Dedifferentiated amniotic fluid mesenchymal stem cell (primary cell): Measurements from ENCODE around the gene CCL18.
"Not testable (repeated sequence)": the region's sequence is repeated elsewhere in the genome, so short reads cannot be mapped to it uniquely, and the experiment has no call there.

ENCODE experiments used
- DNase-seq: peaks from one replicate; pipeline ENCODE4 v3.0.0-alpha.2; 2016; ENCODE audit errors: extremely low spot score

CCL18 gene

GRCh38 chr17:36063786-36064541 lies at the start of gene CCL18:
TSS of gene CCL18 (plus strand) at chr17:36064272. CDS start at chr17:36064343, 71 bp downstream.
- no peak for DNase-seq

- no peak for DNase-seq
Observed at GRCh38 chr17:36014946-36015345, 49.1 kb upstream of the CCL18 start.

- not testable (repeated sequence) for DNase-seq
Observed at GRCh38 chr17:36015895-36016294, 48.2 kb upstream of the CCL18 start.

- DNase-seq = no peak
Observed at GRCh38 chr17:36016555-36016954, 47.5 kb upstream of the CCL18 start.

- no peak for DNase-seq
Observed at GRCh38 chr17:36017799-36018198, 46.3 kb upstream of the CCL18 start, which contains the start of gene CCL23. TSS of gene CCL23 (minus strand) at chr17:36017972. CDS start at chr17:36017897, 75 bp downstream.

- DNase-seq = no peak
Observed at GRCh38 chr17:36019423-36019822, 44.6 kb upstream of the CCL18 start.

- DNase-seq = no peak
Observed at GRCh38 chr17:36024106-36024869, 39.8 kb upstream of the CCL18 start.

GRCh38 chr17:36027761-36028160 lies 36.3 kb upstream of the CCL18 start:
- no peak for DNase-seq

GRCh38 chr17:36030956-36031355 lies 33.1 kb upstream of the CCL18 start:
- no peak for DNase-seq

- DNase-seq = no peak
Observed at GRCh38 chr17:36034127-36034526, 29.9 kb upstream of the CCL18 start.

- no peak for DNase-seq
Observed at GRCh38 chr17:36036235-36036634, 27.8 kb upstream of the CCL18 start.

GRCh38 chr17:36048066-36048465 lies 16.0 kb upstream of the CCL18 start:
- DNase-seq = no peak

- no peak for DNase-seq
Observed at GRCh38 chr17:36049643-36050042, 14.4 kb upstream of the CCL18 start.

- DNase-seq = no peak
Observed at GRCh38 chr17:36055171-36055570, 8.9 kb upstream of the CCL18 start.

GRCh38 chr17:36055921-36056520 lies 8.1 kb upstream of the CCL18 start:
- no peak for DNase-seq

GRCh38 chr17:36057911-36058310 lies 6.2 kb upstream of the CCL18 start:
- no peak for DNase-seq

GRCh38 chr17:36059406-36059805 lies 4.7 kb upstream of the CCL18 start:
- DNase-seq = no peak

- no peak for DNase-seq
Observed at GRCh38 chr17:36060816-36061215, 3.3 kb upstream of the CCL18 start.

- DNase-seq = no peak
Observed at GRCh38 chr17:36066365-36066985, 2.4 kb downstream of the CCL18 start.

- DNase-seq = no peak
Observed at GRCh38 chr17:36068524-36068923, 4.5 kb downstream of the CCL18 start.

- no peak for DNase-seq
Observed at GRCh38 chr17:36069136-36069535, 5.1 kb downstream of the CCL18 start.

GRCh38 chr17:36070427-36070826 lies 6.4 kb downstream of the CCL18 start:
- no peak for DNase-seq
